Measurements from ENCODE around the gene MCOLN3.

- no peak for TF ChIP-seq POLR2A (IDR thresholded peaks at IDR 0.05)
- TF ChIP-seq, protein P1, sequence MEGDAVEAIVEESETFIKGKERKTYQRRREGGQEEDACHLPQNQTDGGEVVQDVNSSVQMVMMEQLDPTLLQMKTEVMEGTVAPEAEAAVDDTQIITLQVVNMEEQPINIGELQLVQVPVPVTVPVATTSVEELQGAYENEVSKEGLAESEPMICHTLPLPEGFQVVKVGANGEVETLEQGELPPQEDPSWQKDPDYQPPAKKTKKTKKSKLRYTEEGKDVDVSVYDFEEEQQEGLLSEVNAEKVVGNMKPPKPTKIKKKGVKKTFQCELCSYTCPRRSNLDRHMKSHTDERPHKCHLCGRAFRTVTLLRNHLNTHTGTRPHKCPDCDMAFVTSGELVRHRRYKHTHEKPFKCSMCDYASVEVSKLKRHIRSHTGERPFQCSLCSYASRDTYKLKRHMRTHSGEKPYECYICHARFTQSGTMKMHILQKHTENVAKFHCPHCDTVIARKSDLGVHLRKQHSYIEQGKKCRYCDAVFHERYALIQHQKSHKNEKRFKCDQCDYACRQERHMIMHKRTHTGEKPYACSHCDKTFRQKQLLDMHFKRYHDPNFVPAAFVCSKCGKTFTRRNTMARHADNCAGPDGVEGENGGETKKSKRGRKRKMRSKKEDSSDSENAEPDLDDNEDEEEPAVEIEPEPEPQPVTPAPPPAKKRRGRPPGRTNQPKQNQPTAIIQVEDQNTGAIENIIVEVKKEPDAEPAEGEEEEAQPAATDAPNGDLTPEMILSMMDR (IDR thresholded peaks at IDR 0.05) = no peak
Measured at GRCh38 chr1:85068846-85069245, 20.5 kb upstream of the MCOLN3 start.

Measured in tibial nerve (tissue), 3 donors.